ENCODE measurements around the gene CADM4.
A peak's percentile ranks its signal among the peaks of the same experiment; 100 is the strongest.

CADM4 gene

DNA sequence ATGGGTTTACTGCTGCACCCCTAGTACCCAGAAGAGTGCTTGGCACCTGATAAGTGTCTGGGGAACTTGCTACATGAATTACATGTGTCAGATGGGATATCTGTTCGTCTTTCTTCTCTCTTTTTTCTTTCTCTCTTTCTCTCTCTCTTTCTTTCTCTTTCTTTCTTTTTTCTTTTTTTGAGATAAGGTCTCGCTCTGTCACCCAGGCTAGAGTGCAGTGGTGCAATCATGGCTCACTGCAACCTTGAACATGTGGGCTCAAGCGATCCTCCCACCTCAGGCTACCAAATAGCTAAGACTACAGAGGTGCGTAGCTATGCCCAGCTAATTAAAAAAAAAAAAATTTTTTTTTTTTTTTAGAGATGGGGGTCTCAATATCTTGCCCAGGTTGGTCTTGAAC lies 6.1 kb downstream of the CADM4 start:
- DNase-seq = no peak

DNA sequence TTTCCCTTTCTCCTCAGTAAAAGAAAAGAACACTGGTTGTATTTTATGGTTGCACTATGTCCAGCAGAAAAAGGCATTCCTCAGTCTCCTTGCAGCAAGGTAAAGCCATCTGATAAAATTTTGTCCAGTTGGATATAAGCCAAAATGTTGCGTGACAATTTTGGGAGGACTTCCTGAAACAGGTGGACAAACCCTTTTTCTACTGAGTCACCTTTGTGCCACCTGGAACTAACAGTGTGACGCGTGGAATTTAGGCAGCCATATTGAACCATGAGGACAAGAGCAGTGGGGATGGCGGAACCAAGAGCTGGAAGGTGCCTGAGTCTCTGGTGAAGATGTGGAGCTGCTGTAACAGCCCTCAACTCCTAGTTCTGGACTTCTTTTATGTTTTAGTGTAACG lies 8.2 kb downstream of the CADM4 start:
- no peak for DNase-seq

DNA sequence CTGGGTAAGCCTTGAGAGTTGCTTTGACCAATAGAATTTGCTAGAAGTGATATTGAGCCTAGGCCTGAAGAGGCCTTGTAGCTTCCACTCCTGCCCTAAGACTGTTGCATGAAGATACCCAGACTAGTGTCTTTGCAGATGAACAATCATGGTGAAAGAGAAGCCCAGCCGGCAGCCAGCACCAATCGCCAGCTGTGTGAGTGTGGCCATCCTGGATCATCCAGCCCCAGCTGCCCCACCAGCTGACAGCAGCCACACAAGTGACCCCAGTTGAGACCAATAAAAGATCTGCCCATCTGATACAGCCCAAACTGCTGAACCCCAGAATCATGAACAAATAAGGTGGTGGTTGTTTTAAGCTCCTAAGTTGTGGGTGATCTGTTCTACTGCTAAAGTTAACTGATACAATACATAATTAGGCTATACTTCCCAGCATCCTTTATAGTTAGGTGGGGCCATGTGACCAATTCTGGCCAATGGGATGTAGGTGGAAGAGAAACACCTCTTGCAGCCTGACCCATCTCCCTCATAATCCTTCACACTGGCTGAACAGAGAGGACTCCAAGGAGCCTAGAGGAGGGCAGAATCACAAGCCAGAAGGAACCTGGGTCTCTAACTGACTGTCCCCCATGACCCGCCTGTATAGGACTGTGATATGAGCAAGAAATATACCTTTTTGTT lies 10.9 kb downstream of the CADM4 start:
- DNase-seq = no peak

DNA sequence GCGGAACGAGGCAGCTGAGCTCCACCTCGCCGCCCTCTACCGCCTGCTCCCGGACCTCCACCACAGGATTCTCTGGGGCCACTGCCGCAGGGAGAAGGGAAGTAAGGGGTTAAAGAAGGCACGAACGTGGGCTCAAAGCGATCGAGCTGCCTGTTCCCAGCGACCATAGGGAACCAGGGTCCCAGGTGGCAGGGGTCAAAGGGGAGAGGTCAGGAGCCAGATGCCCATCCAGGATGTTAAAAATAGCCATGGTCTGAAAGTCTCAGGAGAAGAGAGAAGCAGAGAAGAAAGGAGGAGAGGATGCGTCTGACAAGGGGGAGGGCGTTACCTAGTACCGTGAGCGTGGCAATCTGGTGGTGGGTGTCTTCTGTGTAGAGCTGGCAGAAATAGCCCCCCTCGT lies 12.8 kb downstream of the CADM4 start:
- DNase-seq = no peak

DNA sequence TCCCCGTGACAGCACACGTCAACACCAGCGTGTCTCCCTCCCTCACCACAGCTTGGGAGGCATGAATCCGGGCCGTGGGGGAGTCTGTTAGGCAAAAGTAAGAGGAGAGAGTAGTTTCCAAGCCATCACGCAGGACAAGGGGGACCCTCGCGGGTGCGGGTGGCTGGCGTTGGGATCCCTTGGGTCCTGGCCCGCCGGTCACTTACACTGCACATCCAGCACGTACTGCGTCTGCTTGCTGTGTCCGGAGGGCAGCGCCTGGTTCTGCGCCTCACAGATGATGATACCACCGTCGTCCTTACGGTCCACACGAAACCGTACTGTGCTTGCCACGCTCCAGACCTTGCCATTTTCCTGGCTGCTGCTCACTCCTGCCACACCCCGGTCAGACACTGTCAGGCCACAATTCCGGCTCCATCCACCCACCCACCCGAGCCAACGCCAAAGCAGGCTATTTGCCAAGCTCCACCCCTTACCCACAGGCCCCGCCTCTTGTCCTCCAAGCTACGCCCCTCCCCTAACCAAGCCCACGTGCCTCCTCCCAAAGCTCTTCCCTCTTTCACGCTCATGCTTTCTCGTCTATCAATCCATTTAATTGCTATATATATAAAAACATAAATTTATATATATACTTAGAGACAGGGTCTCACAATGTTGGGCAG lies 13.6 kb downstream of the CADM4 start:
- DNase-seq = no peak

DNA sequence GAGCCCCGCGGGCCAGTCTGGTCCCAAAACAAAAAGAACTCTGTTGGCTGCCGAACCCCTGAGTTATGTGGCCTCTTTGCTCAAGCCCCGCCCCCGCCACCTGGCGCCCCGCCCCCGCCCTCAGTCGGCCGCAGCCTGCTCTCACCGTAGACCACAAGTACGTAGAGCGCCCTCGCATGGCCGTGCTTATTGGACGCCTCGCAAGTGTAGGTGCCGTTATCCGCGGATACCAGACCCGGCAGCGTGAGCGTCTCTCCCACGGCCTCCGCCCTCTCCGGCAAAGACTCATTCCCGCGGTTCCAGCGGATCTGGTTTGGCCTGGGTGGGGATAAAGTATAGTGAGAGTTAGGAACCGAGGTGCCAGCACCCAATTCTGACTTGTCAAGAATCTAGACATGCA lies 14.7 kb downstream of the CADM4 start:
- no peak for DNase-seq

DNA sequence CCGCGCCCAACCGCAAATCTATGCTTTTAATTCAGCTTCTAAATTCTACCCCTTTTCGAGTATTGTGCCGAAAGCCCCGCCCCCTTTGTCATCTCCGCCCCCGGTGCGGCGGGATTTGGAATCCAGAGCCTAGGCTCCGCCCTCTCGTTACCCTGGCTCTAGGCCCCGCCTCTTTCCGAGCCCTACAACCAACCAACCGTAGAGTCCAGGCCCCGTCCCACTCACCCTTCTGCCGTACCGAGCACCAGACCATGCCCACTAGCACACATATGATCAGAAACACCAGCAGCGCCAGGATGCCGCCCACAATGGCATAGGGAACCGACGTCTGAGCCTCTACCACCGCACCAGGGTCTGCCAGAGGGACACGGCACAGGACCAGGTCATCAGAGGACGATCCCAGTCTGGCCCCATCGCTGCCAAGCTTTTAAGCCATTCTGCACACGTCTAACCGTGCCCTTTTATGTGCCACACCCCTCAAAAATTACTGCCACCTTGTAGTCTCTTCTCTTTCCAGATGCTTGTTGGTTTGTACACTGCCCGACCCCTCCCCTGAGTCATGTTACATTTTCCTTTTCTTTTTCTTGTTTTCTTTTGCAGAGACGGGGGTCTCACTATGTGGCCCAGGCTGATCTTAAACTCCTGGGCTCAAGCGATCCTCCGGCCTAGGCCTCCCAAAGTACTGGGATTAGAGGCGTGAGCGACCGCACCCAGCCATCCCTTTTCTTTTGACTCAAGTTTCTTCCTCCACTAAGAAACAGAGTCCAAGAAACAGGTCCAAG lies 15.6 kb downstream of the CADM4 start:
- DNase-seq = no peak

DNA sequence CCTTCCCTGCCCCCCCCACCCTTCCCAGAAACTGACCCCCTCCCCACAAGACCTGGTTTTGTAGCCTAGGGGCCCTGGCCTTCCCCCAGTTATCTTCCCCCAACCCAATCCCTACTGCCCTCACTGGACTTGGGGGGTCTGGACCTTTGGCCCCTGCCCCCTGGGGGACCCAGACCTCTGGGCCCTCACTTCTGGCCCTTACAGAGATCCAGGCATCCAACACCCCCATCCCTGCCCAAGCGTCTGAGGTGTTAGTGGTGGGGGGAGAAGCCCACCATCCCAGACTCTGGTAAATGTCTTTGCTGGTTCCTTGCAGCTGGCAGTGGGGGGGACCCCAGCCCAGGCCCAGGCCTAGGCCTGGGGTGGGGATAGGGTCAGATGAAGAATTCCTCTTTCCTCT lies 16.7 kb downstream of the CADM4 start:
- DNase-seq = no peak

DNA sequence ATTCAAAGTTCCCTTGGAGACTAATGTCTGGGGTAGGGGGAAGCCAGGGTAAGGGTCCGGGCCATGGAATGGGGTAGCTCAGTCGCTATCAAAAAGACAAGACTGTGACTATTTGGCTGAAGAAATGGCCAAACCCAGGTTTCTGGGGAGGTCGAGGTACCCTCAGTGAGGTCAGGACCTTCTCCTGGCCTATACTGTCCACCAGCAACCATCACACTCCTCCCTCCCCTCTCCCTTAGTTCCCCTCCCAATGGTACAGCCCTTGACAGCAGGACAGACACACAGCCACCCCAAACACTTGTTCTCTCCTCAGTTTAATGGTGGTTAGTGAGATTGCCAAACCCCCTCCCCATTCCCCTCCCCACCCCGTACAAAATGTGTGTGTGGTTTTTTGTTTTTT lies 17.6 kb downstream of the CADM4 start:
- no peak for DNase-seq

DNA sequence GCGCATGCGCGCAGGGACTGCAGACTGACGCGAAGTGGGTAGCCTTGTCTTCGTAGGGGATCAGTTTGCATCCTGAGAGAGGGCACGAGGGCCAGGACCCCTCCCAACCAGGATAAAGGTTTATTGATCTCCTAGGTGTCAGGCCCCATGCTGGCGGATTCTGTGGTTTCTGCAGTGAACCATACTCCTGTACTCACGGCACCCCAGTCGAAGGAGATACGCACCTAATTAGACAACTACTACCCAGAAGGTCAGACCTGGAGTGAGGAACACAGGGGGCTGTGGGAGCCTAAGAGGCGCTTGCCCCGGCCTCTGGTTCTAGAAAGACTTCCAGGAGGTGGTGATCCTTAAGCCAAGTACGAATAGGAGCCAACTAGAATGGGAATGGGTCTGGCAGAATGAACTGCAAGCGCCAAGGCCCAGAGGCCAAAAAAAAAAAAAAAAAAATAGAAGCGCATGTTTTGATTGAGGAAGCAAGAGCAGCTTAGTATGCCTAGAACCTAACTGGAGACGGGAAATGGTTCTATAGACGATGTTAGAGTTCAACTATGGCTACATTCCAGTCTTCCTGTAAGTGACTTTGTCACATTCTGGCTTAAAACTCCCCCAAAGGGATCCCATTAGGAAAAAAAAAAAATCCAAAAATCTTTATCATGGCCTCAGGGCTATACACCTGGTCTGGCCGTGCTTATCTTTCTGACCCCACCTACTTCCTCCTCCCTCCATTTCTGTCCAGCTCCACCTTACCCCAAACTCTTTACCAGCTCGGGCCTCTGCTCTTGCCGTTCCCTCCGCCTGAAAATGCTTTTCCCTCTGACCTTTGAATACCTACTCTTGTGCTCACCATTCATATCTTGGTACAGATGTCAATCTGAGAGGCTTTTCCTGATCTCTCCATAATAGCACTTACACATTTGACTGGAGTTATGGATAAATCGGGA lies 19.3 kb downstream of the CADM4 start:
- no peak for DNase-seq

DNA sequence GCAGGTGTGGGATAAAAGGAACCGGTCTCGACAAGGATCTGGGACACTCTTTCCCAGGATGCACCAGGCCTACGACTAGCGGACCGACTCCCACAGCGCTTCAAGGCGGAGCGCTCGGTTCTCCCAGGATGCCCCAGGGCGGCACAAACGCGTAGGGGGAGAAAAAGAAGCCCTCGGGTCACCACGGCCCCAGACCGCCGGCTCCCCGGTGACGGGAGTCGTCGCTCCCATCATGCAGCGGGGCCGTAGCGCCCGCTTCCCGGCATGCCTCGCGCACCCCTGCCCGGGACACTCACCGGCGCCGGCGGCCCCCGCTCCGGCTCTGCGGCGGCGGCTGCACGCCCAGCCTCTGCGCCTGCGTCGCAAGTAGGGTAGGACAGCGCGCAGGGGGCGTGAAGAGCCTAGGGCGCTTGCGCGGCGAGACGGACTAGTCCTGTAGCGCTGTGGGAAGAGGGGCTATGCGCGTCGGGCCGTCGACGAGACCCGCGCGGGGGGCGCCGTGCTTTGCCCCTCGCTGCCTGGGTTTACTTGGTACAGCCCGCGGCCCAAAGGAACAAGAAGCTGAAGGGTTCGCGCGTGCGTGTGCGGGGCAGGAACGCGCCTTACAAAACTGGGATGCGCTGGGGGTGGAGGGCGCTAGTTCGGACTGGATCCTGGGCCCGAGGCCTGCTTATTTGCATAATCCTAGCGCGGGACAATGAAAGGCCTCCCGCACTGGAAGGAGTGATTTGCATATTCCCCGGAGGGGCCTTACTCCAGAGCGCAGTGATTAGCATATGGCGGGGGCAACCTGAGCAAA lies 20.2 kb downstream of the CADM4 start, which contains the start of gene ZNF428:
TSS of gene ZNF428 (minus strand) at position 368 of the 799 bp plus-strand sequence. CDS start 5,325 bp downstream, outside the sequence.
- DNase-seq = peak; percentile 88

DNA sequence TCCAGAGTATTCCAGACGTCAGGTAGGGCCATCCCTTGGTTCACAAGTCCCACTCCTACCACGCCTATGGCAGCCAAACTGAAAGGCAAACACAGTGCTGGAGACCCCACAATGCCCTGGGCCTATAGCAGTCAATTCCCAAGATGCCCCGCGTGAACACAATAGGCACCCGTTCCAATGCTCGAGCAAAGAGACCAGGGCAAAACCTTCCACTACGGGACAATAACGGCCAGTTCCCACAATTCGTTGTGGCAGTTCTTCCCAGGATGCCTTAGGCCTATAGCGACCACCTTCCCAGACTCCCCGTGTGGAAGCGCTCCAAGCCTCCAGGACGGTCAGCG lies 20.8 kb downstream of the CADM4 start:
- peak; percentile 74 for DNase-seq

DNA sequence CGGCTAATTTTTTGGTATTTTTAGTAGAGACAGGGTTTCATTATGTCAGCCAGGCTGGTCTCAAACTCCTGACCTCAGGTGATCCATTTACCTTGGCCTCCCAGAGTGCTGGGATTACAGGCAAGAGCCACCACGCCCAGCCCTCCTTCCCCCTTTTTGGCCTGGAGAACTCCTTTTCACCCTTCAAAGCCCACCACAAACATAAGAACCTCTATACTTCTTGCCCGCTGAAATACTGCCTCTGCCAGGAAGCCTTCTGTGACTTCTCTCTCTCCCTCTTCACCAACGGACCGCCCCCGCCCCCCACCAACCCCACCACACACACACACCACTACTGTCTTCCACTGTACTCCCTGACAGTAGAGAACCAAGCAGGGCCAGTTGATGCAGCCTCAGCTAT lies 22.7 kb downstream of the CADM4 start:
- no peak for DNase-seq

DNA sequence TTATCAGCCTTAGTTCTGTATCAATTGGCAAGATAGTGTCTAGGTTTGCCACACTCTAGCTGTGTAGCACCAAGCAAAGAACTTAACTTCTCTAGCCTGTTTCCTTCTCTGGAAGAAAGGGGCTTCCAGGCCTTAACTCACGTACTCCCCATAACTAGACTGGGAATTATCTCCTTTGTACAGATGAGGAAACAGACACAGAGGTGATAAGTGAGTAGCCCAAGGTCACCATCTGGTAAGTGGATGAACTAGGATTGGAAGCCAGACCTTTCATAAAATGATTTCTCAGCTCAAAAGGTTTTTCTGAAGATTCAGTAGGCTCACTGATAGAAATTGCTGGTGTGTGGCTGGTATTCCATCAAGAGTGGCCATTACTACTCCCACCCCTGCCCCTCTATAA lies 23.3 kb downstream of the CADM4 start:
- DNase-seq = no peak

DNA sequence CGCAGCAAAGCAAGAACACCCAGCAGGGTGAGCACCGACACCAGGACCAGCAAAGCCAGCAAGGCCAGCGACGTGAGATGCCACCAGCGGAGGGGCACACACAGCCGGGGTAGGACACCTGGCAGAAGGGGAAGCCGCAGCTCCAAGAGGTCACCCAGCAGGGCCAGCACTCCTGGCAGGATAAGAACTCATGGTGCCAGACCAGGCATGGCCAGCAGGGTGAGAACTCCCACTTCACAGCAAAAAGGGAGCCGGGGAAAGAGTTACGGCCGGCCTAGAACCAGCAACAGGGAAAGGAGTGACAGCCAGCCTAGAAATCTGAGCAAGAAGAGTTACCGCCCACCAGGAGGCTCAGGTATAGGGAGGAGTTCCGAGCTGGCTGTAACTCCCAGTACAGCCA lies 27.3 kb downstream of the CADM4 start:
- DNase-seq = no peak

DNA sequence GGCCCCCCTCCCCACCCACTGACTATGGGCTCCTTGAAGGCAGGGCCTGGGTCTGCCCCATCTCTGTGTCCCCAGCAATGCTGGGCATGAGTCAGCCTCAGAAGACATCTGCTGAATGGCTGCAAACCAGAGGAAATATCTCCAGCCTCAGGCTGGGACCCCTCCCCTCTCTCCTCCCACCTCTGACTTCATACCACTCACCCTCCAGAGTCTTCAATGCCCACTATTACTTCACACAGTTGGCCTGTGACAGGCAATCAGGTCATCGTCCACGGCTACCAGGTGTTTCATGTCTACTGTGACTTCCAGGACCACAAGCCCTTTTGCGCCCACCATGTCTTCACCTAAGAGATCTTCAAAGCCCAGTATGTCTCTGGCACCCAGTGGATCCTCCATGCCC lies 27.9 kb downstream of the CADM4 start, which contains the start of gene SRRM5:
TSS of gene SRRM5 (plus strand) at position 301 of the 400 bp plus-strand sequence. CDS start at position 335, 34 bp downstream.
- DNase-seq = no peak

DNA sequence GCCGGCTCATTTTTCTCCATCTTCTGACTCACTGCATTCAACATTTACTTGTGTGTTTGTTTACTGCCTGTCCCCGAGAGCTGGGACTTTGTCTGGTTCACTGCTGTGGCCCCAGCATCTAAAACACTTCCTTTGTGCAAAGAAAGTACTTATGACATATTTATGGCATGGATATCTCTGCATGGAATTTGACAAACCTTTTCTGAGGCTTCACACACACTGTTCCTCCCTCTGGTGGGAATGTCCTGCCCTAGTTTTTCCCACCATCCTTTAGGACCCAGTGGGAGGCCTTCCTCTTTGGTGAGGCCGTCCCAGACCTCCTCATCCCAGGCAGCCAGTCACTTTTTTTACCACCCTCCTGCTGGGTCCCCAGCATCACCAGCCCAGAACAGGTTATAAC lies 29.2 kb downstream of the CADM4 start:
- DNase-seq = no peak

DNA sequence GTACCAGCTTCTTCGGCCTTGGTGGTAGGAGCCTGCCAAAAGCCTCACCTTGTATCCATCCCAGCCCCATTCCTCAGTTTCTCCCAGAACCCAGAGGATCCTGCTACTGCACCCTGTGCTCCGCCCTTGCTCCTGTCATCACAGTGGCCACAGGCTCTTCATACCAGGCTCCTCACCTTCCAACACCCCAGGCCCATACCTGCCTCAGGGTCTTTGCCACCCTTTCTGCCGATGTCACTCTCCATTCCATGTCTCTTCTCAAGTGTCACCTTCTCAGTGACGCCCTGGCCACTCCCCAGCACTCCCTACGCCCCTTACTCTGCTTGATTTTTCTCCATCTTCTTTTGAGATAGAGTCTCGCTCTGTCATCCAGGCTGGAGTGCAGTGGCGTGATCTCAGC lies 29.8 kb downstream of the CADM4 start:
- no peak for DNase-seq

DNA sequence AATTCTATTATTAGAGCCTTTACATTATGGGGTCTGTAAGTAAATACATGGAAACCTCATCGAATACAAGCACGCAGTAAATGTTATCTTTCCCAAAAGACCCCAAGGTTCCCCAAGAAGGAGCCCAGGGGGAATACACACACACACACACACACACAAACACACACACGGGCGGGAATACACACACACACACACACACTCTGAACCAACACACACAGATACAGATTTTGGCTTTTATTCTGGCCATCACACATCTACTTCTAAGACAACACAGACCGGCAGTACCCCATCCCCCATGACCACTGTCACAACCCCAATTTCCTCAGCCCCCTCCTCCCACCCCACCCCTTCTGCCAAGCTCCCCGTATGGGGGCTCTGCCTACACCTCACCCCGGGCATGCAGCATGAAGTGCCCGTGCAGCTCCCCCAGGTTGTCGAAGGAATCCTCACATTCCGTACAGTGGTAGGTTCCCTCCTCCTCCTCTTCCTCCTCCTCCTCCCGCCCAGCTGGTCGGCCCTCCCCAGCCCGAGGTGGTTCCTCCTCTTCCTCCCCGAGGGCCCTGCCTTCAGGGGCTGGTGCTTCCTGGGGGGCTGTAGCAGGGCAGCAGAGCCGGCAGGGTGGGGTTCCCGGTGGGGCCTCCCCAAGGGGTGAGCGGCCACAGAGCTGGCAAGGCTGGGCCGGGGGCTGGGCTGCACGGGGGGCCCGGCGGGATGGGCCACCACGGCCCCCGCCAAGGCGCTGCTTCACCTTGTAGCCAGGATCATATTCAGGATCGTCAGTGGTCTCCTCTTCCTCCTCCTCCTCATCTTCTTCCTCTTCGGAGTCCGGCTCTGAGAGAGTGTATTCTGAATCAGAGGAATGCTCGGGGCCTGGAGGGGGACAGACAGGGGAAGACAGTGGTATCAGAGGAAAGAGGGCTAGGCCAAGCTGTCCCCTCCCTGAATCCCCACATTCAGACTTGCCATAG lies 32.1 kb downstream of the CADM4 start:
- no peak for DNase-seq

DNA sequence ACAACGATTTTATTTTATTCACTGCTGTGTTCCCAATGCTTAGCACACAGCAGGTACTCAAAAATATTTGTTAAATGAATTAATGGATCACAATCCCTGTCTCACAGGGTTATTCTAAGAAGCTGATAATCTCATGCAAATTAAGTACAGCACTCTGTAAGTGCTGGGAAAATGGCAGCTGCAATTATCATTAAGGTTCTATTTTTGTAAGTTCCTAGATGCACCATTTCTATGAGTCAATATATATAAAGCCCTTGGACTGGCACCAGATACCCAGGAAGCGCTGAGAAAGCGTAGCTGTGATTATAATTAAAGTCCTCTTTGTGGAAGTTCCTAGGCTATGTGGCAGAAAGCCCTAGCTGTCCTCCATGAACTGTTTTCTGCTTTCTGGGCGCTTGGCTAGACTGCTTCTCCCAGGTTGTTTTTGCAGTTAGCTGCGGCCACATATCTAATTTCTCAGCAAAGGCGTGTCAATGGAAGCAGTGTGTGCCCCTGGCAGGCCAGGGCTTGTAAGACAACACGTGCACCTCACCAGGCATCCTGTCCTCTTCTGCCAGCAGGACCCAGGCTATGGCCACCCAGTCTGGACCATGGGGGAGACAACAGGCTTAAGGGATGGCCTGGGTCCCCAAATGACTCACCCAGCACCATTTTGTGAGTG lies 33.0 kb downstream of the CADM4 start:
- no peak for DNase-seq

Data from NK-92 treated with Interleukin-12 subunit alpha and Interleukin-12 subunit beta, amount 100 ng/mL, for 24 hours (cell line).